ENCODE measurements around the gene TNKS1BP1. TPM values are rescaled to one million over a fixed set of nuclear protein-coding genes. Genes with fewer than 3 reads are reported as not detected.

The TNKS1BP1 gene
- total and polyA plus RNA-seq, 2 of the 8 experiments (the other 6 are each of a cell fraction or from before 2014, with no cell fraction given) = 50.0 to 122 TPM

- Histone ChIP-seq H2AK5ac (ENCODE audit: low read depth, low read length) (no peak overlapping the region), H3K4me2 (ENCODE audit: insufficient read depth in 1 of 2, low read depth in 2 of 2, low read length in 2 of 2) (no peak overlapping the region), H3K9me3 (ENCODE audit: insufficient read depth in 2 of 2, low read depth in 1 of 2, low read length in 1 of 2) (no peaks in the 10 kb centered on the region), H2BK120ac (replicated peaks; ENCODE audit: low read depth, low read length) (no peak overlapping the region), H2BK5ac (ENCODE audit: low read depth, low read length) (no peak overlapping the region), H2AFZ (ENCODE audit: low read length) (no peak overlapping the region), H2BK15ac (ENCODE audit: low read length) (no peak overlapping the region), H3K56ac (replicated peaks; ENCODE audit: insufficient read length, low read depth, low read length) (no peak overlapping the region), H3K27me3 (replicated peaks in 1 of 4; ENCODE audit: control insufficient read depth in 3 of 4, extremely low read depth in 1 of 4, insufficient read depth in 3 of 4, low read length in 3 of 4) (no peaks in the 10 kb centered on the region), H3K4ac (replicated peaks; ENCODE audit: insufficient read length, low read depth, low read length) (no peak overlapping the region), H3K4me3 (ENCODE audit: extremely low read depth in 1 of 4, insufficient read depth in 2 of 4, low read depth in 3 of 4, low read length in 4 of 4) (no peak overlapping the region), H3K4me1 (replicated peaks in 1 of 4; ENCODE audit: control insufficient read depth in 3 of 4, insufficient read depth in 4 of 4, low read length in 3 of 4) (peaks cover 4 to 15% (median 7%) of the 10 kb centered on the region in 4 experiments), H2BK20ac (ENCODE audit: low read length) (no peak overlapping the region), H4K5ac (ENCODE audit: insufficient read length, low read depth, low read length) (no peak overlapping the region), H3K18ac (ENCODE audit: extremely low read depth, low read length) (no peak overlapping the region), H3K79me2 (ENCODE audit: control insufficient read depth in 1 of 2, insufficient read depth in 2 of 2, low read length in 2 of 2) (peaks cover 0 to 58% of the 10 kb centered on the region in 2 experiments; a peak in 2 of 4 replicates), H3K14ac (ENCODE audit: insufficient read length) (no peak overlapping the region), H3K79me1 (ENCODE audit: low read depth, low read length) (peaks cover 26% of the 10 kb centered on the region), H4K20me1 (replicated peaks in 1 of 2; ENCODE audit: control insufficient read depth in 1 of 2, insufficient read depth in 2 of 2, low read length in 2 of 2) (peaks cover 9 to 17% of the 10 kb centered on the region in 2 experiments), H3K9ac (replicated peaks in 1 of 4; ENCODE audit: extremely low read depth in 1 of 4, low read depth in 3 of 4, low read length in 3 of 4) (no peak overlapping the region), H3K23me2 (ENCODE audit: low read depth, low read length) (peaks cover 4% of the 10 kb centered on the region; the same call in 1 of the 2 replicates), H4K8ac (ENCODE audit: extremely low read depth, insufficient read depth, low read length) (no peak overlapping the region), H3K36me3 (ENCODE audit: control insufficient read depth in 2 of 4, insufficient read depth in 4 of 4, low read length in 3 of 4) (peaks cover 14 to 48% (median 30%) of the 10 kb centered on the region in 4 experiments), H3K23ac (ENCODE audit: insufficient read length) (no peak overlapping the region), H3K27ac (ENCODE audit: low read depth, low read length) (no peak overlapping the region), H2BK12ac (ENCODE audit: low read depth, low read length) (no peak overlapping the region), H4K91ac (replicated peaks; ENCODE audit: insufficient read length, low read length) (no peak overlapping the region)
- FAIRE-seq (no peak), DNase-seq (ENCODE audit: low read depth in 1 of 2, low spot score in 2 of 2) (no peak)
- CTCF ChIA-PET (ENCODE audit: partially characterized antibody) = no interaction called here
- POLR2A ChIA-PET (ENCODE audit: partially characterized antibody) = interaction anchor here (1.2 to 45.7 kb wide), 4 partner anchors 1 to 26 kb away, joined by 4 to 1279 read pairs (median 642); partner anchors contain the start of genes P2RX3, SSRP1 and TNKS1BP1
- 93 to 100% methylated on average over 1 to 15 of the region's 15 CpGs for WGBS, 2 experiments (ENCODE audit: extremely low coverage in 1 of 2, insufficient coverage in 1 of 2, insufficient read length in 1 of 2, insufficient replicate concordance in 2 of 2, low coverage in 1 of 2, low lambda C conversion rate in 2 of 2, missing lambda C conversion rate in 1 of 2)
- TF ChIP-seq ATF2 (IDR thresholded peaks at IDR 0.05; ENCODE audit: low read length) = no peak
- no peak for TF ChIP-seq KDM1A (IDR thresholded peaks at IDR 0.05; ENCODE audit: borderline replicate concordance, low read length)
- TF ChIP-seq CBX8 (IDR thresholded peaks at IDR 0.05; ENCODE audit: borderline replicate concordance, low read depth, low read length) = no peak
- TF ChIP-seq CEBPB (IDR thresholded peaks at IDR 0.05; ENCODE audit: low read depth, low read length) = no peak
- no peak for TF ChIP-seq CREB1 (IDR thresholded peaks at IDR 0.05)
- TF ChIP-seq RXRA (IDR thresholded peaks at IDR 0.05; ENCODE audit: insufficient read depth, low read depth, low read length) = no peak
- no peak for TF ChIP-seq TCF12 (IDR thresholded peaks at IDR 0.05; ENCODE audit: low read depth, low read length)
- TF ChIP-seq SP1 (IDR thresholded peaks at IDR 0.05; ENCODE audit: low read depth, low read length) = no peak
- TF ChIP-seq KDM5A (IDR thresholded peaks at IDR 0.05; ENCODE audit: low read length) = no peak
These were observed 18.4 kb downstream of the TNKS1BP1 start for GRCh38 chr11:57306161-57306876.
